Psoas muscle (tissue), 8 donors: ENCODE results near the gene PHF20. TPM values are rescaled to one million over a fixed set of nuclear protein-coding genes. Genes with fewer than 3 reads are reported as not detected.
"Not testable (repeated sequence)": the region's sequence is repeated elsewhere in the genome, so short reads cannot be mapped to it uniquely, and the experiment has no call there.

Experiments used
- ATAC-seq, 4 donors: fragments of 200-7000 bp; cut with Tn5 transposase; one replicate each; pipeline ENCODE4 v1.9.1; 2020; ENCODE audit warnings: moderate library complexity in 3 of 4, mild to moderate bottlenecking in 2 of 4
- DNase-seq, 2 donors: peaks; one replicate each; pipeline ENCODE4 v3.0.0-alpha.2; 2020
- H3K27ac ChIP-seq: fragments of 200-600 bp; one replicate; pipeline ENCODE4 v1.8.0; 2022
- H3K27me3 ChIP-seq, 3 donors: fragments of 200-600 bp in 1 of 3; one replicate each; pipeline versions ENCODE4 v1.6.1 to v1.8.0; 2013 to 2022; ENCODE audit warnings: low read length in 2 of 3, mild to moderate bottlenecking in 2 of 3, moderate library complexity in 1 of 3; ENCODE audit not compliant: insufficient read depth in 3 of 3
- H3K36me3 ChIP-seq, 2 donors: fragments of 200-600 bp in 1 of 2; one replicate each; pipeline versions ENCODE4 v1.6.1 to v1.8.0; 2013 to 2022; ENCODE audit warnings: low read depth in 1 of 2, mild to moderate bottlenecking in 1 of 2, moderate library complexity in 1 of 2; ENCODE audit not compliant: insufficient read depth in 1 of 2
- H3K4me1 ChIP-seq: fragments of 200-600 bp; one replicate; pipeline ENCODE4 v1.8.0; 2022
- H3K4me3 ChIP-seq: fragments of 200-600 bp; one replicate; pipeline ENCODE4 v1.8.0; 2022; ENCODE audit warnings: mild to moderate bottlenecking
- H3K9me3 ChIP-seq: fragments of 200-600 bp; one replicate; pipeline ENCODE4 v1.8.0; 2022
- WGBS, 3 donors: extraction: QIAGEN DNeasy Blood & Tissue Kit; methylation state at CpG; one replicate each; pipeline versions ENCODE4 v1.1.6 to v1.1.7; 2013; 5-methylcytosine and 5-hydroxymethylcytosine counted together
- intact Hi-C, 2 donors: fragments of 100-400 bp; cut with DNase I; formaldehyde crosslinking; loops; one replicate each; pipeline versions ENCODE4 v1.11.0 to v1.14.2; 2022
- long read RNA-seq, 2 donors: library from polyadenylated mRNA; unstranded; transcript quantifications; one replicate each; pipeline ENCODE4 v2.0.0, GENCODE V29; 2021
- polyA plus RNA-seq, 3 donors: library from polyadenylated mRNA; stranded (reverse); fragments of 200-250 nt; gene quantifications; one replicate each; pipeline ENCODE4 v1.2.3, GENCODE V29; 2013
- total RNA-seq, 4 donors: library from RNA; stranded (reverse); fragmentation: NEBNext Ultra II Directional in 2 of 4; extraction: Animal tissue kit (Norgen Biotek cat#: 25700) in 2 of 4; gene quantifications; one replicate each; pipeline versions ENCODE4 v1.2.1 to v1.2.4, GENCODE V29; 2021 to 2023
- TF ChIP-seq, protein P1 (sequence below): fragments of 200-600 bp; IDR thresholded peaks from one replicate; pipeline ENCODE4 v1.8.0; 2022; ENCODE audit warnings: antibody characterized with exemption
- donor health status: healthy with polysubstance abuse.
- donor health status: DM: no; HTN: no; CAD: no; lungs with moderate emphysema.
- donor health status: Bipolar disorder and iron deficiency.
- donor health status: healthy.
- donor health status: DM: yes; HTN: yes; CAD: no.
- donor health status: DM: no; HTN: no; CAD: no.
- donor health status: DM: no; HTN: no; CAD: no.
- donor health status: DM: yes; HTN: yes; CAD: no.

The PHF20 gene
- 10 to 100 TPM; 57.7 to 97.9 (median 68.4) TPM for total RNA-seq
- 10 to 100 TPM; 32.1 to 95.7 (median 58.6) TPM for polyA plus RNA-seq
- long read RNA-seq, donor 1, transcript PHF20-216 (2 exons, 618 nt): major isoform, 5 of 35 reads
- long read RNA-seq, donor 1, partial matches to known transcripts: 26 of 35 reads
- long read RNA-seq, donor 1, other reads (novel, unspliced or antisense): 2 of 35 reads
- long read RNA-seq, donor 2, transcript PHF20-216 (2 exons, 618 nt): major isoform, 12 of 121 reads
- long read RNA-seq, donor 2, partial matches to known transcripts: 76 of 121 reads
- long read RNA-seq, donor 2, other reads (novel, unspliced or antisense): 30 of 121 reads

DNA sequence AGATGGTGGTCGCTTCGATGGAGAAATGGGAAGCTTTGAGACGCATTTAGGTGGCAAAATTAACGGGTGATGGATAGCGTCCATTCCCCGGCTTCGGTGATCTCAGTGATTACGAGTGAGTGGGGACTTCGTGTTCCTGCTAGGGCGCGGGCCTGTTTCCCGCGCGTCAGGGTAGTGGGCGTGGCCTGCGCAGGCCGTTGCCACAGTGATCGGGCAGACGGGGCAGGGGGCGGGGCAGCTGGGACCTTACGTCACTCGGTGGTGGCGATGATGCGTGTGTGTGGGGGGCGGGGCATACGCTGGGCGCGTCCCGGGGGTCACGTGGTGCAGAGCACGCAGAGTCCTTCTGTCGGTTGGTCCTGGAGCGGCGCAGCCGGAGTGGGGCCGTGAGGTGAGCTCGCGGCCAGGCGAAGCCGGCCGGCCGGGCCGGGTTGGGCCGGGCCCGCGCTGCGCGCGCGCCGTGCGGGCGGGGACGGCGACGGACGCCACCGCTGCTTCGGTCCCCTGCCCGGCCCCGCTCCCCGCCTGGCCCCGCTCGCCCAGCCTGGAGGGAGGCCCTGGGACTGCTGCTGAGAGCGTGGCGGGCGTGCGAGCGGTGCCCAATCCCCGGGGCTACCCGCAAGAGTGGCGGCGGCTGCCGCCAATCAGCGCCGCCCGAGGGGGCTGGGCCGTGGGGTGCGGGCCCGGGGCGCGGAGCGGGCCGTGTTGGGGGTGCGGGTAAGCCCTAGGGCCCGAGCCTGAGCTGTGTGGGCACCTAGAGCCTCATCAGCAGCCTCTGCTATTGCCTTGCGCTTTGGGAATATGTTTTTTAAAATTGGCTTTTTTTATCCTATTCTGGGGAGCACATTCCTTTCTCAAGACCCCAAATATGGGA, at the start of gene PHF20:
Gene PHF20 (plus strand): TSS at position 327 of the 874 bp plus-strand sequence. CDS start 29,508 bp downstream, outside the sequence.
- H3K4me1 ChIP-seq: peaks cover 57% of the 10 kb centered on the region
- TF ChIP-seq, protein P1, sequence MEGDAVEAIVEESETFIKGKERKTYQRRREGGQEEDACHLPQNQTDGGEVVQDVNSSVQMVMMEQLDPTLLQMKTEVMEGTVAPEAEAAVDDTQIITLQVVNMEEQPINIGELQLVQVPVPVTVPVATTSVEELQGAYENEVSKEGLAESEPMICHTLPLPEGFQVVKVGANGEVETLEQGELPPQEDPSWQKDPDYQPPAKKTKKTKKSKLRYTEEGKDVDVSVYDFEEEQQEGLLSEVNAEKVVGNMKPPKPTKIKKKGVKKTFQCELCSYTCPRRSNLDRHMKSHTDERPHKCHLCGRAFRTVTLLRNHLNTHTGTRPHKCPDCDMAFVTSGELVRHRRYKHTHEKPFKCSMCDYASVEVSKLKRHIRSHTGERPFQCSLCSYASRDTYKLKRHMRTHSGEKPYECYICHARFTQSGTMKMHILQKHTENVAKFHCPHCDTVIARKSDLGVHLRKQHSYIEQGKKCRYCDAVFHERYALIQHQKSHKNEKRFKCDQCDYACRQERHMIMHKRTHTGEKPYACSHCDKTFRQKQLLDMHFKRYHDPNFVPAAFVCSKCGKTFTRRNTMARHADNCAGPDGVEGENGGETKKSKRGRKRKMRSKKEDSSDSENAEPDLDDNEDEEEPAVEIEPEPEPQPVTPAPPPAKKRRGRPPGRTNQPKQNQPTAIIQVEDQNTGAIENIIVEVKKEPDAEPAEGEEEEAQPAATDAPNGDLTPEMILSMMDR: no peak
- intact Hi-C loops: loop anchor here in 1 of 2 donors (5.0 kb wide), 1 partner anchor 55 kb away; no protein-coding TSS in a partner anchor

DNA sequence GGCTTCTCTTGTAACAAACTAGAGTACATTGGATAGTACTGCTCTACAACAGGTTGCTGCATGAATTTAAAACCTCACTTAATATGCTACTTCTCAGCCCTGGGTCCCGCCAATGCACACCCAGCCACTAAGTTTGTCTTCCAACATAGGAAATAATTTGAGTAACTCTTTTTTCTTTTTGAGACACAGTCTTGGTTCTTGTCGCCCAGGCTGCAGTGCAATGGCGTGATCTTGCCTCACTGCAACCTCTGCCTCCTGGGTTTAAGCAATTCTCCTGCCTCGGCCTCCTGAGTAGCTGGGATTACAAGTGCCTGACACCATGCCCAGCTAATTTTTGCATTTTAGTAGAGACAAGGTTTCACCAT, 48.6 kb upstream of the PHF20 start:
- not testable (repeated sequence) for DNase-seq

More for the DNA sequence above, at the start of gene PHF20:
- WGBS, 3 donors: 2 to 4% (median 3%) methylated on average over 53 to 87 of the region's 87 CpGs
- peak; percentile 84 to 90 (median 87) for ATAC-seq
- no peaks in the 10 kb centered on the region for H3K9me3 ChIP-seq
- H3K27ac ChIP-seq: peak within 1 kb of the TSS; percentile 96
- H3K4me3 ChIP-seq: peak within 1 kb of the TSS; percentile 90
- H3K36me3 ChIP-seq: peaks cover 0 to 11% of the 10 kb centered on the region in 2 donors
- H3K27me3 ChIP-seq: no peaks in the 10 kb centered on the region
- peak; percentile 100 for DNase-seq

DNA sequence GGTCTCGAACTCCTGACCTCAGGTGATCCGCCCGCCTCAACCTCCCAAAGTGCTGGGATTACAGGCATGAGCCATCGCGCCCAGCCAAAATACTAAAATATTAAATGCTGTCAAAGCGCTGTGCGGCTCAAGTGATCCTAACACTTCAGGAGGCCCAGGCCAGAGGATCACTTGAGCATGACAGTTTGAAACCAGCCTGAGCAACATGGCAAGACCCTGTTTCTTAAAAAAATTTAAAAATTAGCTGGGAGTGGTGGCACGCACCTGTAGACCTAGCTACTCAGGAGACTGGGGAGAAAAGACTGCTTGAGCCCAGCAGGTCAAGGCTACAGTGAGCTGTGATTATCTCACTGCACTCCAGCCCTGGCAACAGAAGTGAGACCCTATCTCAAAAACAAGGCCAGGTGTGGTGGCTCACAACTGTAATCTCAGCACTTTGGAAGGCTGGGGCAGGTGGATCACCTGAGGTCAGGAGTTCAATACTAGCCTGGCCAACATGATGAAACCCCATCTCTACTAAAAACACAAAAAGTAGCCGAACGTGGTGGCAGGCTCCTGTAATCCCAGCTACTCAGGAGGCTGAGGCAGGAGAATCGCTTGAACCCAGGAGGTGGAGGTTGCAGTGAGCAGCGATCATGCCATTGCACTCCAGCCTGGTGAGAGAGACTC, 48.0 kb upstream of the PHF20 start:
- Histone ChIP-seq H3K36me3 (peaks cover 11 to 100% of the 10 kb centered on the region in 2 donors), H3K4me1 (peaks cover 57% of the 10 kb centered on the region)
- WGBS, 3 donors: 84 to 94% (median 87%) methylated on average over 11 to 12 of the region's 12 CpGs
- intact Hi-C loops, H3K27me3 ChIP-seq, DNase-seq, H3K4me3 ChIP-seq, H3K27ac ChIP-seq, ATAC-seq, H3K9me3 ChIP-seq: not testable (repeated sequence)

More for the DNA sequence above, 48.6 kb upstream of the PHF20 start:
- Histone ChIP-seq H3K36me3 (peaks cover 11 to 100% of the 10 kb centered on the region in 2 donors), H3K27ac (peak overlapping the region; percentile 1), H3K4me1 (peaks cover 63% of the 10 kb centered on the region)
- H3K9me3 ChIP-seq, intact Hi-C loops, H3K27me3 ChIP-seq, H3K4me3 ChIP-seq: not testable (repeated sequence)
- peak in 1 of 4 donors; percentile 4 for ATAC-seq
- 72 to 86% (median 77%) methylated on average over 4 of the region's 4 CpGs for WGBS, 3 donors

DNA sequence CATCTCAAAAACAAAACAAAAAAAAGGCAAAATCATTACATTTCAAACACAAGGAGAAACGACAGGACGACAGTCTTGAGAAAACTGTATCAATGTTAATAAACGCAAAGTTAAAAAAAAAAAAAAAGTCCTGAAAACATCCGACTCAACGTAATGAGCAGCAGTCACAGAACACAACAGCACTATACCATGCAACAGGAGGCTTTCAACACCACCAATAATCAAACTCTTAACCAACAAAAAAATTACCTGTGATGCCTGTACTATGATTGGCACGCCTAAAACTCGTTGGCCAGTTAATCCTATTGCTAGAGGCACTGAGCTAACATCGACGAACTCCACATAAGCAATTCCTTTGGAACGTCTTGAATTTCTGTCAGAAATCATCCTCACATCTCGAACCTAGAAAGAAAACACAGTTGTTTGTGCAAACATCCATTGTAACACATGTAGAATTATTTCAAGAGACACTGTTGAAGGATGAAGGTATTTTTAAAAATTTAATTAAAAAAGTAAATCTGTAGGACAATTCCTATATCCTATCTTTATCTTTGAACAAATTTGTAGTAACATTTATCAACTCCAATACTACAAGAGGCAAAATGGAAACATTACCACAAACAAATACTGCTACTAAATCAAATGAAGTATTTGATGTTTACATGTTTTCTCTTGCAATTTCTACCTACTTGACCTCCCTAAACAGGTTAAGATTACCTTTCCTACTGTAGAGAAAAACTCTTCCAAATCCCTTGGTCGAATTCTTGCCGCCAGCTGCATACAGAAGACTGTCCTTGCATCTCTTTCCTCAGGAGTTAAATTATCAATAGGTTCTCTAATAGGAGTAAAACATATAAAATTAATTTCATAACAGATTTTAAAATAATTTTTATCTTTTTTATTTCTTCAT, 47.2 kb upstream of the PHF20 start:
- Histone ChIP-seq H3K9me3 (no peaks in the 10 kb centered on the region), H3K27me3 (no peaks in the 10 kb centered on the region), H3K4me3 (no peak overlapping the region), H3K36me3 (peaks cover 11 to 100% of the 10 kb centered on the region in 2 donors), H3K4me1 (peaks cover 51% of the 10 kb centered on the region), H3K27ac (no peak overlapping the region)
- TF ChIP-seq, protein P1: no peak
- WGBS, 3 donors: 77 to 85% (median 78%) methylated on average over 13 of the region's 13 CpGs
- no peak for ATAC-seq
- intact Hi-C loops: no loop called here
- no peak for DNase-seq
